GM19238 (cell line): ENCODE data around the gene UGP2.
"Not testable (repeated sequence)": the region's sequence is repeated elsewhere in the genome, so short reads cannot be mapped to it uniquely, and the experiment has no call there.

Source experiments
- DNase-seq: peaks from one replicate; pipeline ENCODE4 v3.0.0; 2011; ENCODE audit warnings: low spot score; ENCODE audit not compliant: insufficient read length

UGP2 gene

GRCh38 chr2:63840081-63840784, 1.5 kb upstream of the UGP2 start:
- no peak for DNase-seq

- DNase-seq, result peak; percentile 73
Measured at GRCh38 chr2:63840785-63841253, 877 bp upstream of the UGP2 start.

- DNase-seq, result no peak
Measured at GRCh38 chr2:63842149-63843061, 709 bp downstream of the UGP2 start.

GRCh38 chr2:63843093-63843492, 1.4 kb downstream of the UGP2 start:
- no peak for DNase-seq

- DNase-seq, result no peak
Measured at GRCh38 chr2:63843791-63844190, 2.1 kb downstream of the UGP2 start.

GRCh38 chr2:63844616-63845015, 2.9 kb downstream of the UGP2 start:
- no peak for DNase-seq

- no peak for DNase-seq
Measured at GRCh38 chr2:63845866-63846265, 4.2 kb downstream of the UGP2 start.

GRCh38 chr2:63846487-63846886, 4.8 kb downstream of the UGP2 start:
- no peak for DNase-seq

GRCh38 chr2:63847571-63847970, 5.9 kb downstream of the UGP2 start:
- DNase-seq, result not testable (repeated sequence)

GRCh38 chr2:63849381-63850203, 7.9 kb downstream of the UGP2 start:
- DNase-seq, result no peak

- no peak for DNase-seq
Measured at GRCh38 chr2:63850204-63850571, 8.5 kb downstream of the UGP2 start.

- no peak for DNase-seq
Measured at GRCh38 chr2:63850649-63851048, 9.0 kb downstream of the UGP2 start.

- DNase-seq, result no peak
Measured at GRCh38 chr2:63851691-63852311, 10.1 kb downstream of the UGP2 start.

- DNase-seq, result no peak
Measured at GRCh38 chr2:63853527-63854310, 12.0 kb downstream of the UGP2 start.

GRCh38 chr2:63855418-63856302, 14.0 kb downstream of the UGP2 start:
- DNase-seq, result no peak

GRCh38 chr2:63856303-63856603, 14.6 kb downstream of the UGP2 start:
- DNase-seq, result no peak

- no peak for DNase-seq
Measured at GRCh38 chr2:63858291-63858690, 16.6 kb downstream of the UGP2 start.

GRCh38 chr2:63861220-63861822, 19.6 kb downstream of the UGP2 start:
- DNase-seq, result no peak

- no peak for DNase-seq
Measured at GRCh38 chr2:63862806-63863205, 21.1 kb downstream of the UGP2 start.
